ENCODE data around the gene ZNF862. TPM values are rescaled to one million over a fixed set of nuclear protein-coding genes. Genes with fewer than 3 reads are reported as not detected.

The ZNF862 gene
- total RNA-seq, 1 experiment from 2014 or later = 42.4 TPM

DNA sequence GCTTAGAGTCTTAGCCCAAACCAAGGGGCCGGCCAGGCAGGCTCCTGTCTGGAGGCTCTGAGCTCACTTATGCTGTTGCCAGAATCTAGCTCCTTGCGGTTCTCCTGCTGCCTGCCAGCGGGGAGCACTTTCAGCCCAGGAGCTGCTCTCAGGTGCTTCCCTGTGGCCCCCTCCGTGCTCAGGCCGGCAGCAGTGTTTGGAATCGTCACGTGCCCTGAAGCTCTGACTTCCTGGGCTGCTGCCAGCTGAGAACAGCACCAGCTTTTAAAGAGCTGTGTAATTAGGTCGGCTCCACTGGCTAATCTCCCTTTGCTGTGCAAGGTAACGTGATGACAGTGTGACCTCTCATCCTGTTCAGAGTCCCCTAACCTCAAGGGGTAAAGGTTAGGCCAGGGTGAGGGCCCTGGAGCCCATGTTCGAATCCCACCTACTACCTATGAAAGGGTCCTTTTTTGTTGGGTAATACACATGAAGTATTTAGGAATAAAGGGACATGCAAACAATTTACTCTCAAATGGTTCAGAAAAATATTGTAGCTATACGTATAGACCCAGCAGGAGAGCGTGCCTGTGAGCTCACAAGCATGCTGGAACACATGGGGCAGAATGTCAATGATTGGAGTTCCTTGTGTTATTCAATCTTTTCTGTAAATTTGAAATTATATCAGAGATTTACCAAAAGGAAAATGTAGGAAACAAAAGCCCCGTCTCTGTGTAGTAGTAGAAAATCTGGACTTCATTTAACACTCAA, 16.6 kb downstream of the ZNF862 start:
- H4K20me1 ChIP-seq (ENCODE audit: insufficient read depth) = no peaks in the 10 kb centered on the region
- ChIA-PET POLR2A (ENCODE audit: unreplicated experiment) (interaction anchor here (0.6 to 1.0 kb wide), 6 partner anchors 8 to 1372 kb away, joined by 3 to 7 read pairs (median 4); partner anchors contain the start of gene ABCF2), CTCF (interaction anchor here (0.5 to 1.7 kb wide), 3 partner anchors 17 to 227 kb away, joined by 3 to 4 read pairs (median 4); partner anchors contain the start of gene ZNF862)
- H3K9me2 ChIP-seq (ENCODE audit: insufficient read depth) = no peaks in the 10 kb centered on the region
- H3K27ac ChIP-seq = peak overlapping the region; percentile 30; the same call in 1 of the 2 replicates
- no peaks in the 10 kb centered on the region for H3K79me2 ChIP-seq (ENCODE audit: low read depth)
- TF ChIP-seq, protein P1, sequence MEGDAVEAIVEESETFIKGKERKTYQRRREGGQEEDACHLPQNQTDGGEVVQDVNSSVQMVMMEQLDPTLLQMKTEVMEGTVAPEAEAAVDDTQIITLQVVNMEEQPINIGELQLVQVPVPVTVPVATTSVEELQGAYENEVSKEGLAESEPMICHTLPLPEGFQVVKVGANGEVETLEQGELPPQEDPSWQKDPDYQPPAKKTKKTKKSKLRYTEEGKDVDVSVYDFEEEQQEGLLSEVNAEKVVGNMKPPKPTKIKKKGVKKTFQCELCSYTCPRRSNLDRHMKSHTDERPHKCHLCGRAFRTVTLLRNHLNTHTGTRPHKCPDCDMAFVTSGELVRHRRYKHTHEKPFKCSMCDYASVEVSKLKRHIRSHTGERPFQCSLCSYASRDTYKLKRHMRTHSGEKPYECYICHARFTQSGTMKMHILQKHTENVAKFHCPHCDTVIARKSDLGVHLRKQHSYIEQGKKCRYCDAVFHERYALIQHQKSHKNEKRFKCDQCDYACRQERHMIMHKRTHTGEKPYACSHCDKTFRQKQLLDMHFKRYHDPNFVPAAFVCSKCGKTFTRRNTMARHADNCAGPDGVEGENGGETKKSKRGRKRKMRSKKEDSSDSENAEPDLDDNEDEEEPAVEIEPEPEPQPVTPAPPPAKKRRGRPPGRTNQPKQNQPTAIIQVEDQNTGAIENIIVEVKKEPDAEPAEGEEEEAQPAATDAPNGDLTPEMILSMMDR (conservative IDR thresholded peaks at IDR 0.05) = no peak
- no peak for TF ChIP-seq EZH2 (IDR thresholded peaks at IDR 0.05; ENCODE audit: low read depth)
- peaks cover 21% of the 10 kb centered on the region for H3K4me1 ChIP-seq (replicated peaks; ENCODE audit: insufficient read depth)
- H3K4me2 ChIP-seq = peak overlapping the region; percentile 48
- intact Hi-C loops (cut with micrococcal nuclease; ENCODE audit: unreplicated experiment) = no loop called here
- H3F3A ChIP-seq (ENCODE audit: insufficient read depth, low read depth) = no peaks in the 10 kb centered on the region; the same call in 1 of the 2 replicates
- no peak overlapping the region for H2AFZ ChIP-seq
- no TSS peak for BruUV-seq (replicated peaks)
- DNase-seq = peak; percentile 68 to 85
- no peak overlapping the region for H3K4me3 ChIP-seq
- no peaks in the 10 kb centered on the region for H3K27me3 ChIP-seq (ENCODE audit: insufficient read depth, low read depth)
- no peaks in the 10 kb centered on the region for H3K36me3 ChIP-seq (ENCODE audit: low read depth)
- H3K9me3 ChIP-seq (ENCODE audit: insufficient read depth, low read depth) = no peaks in the 10 kb centered on the region

- intact Hi-C loops (cut with micrococcal nuclease; ENCODE audit: unreplicated experiment) = loop anchor here (1.0 kb wide), 1 partner anchor 16 kb away; no protein-coding TSS in a partner anchor
- peak overlapping the region; percentile 48 for H3K4me2 ChIP-seq
- H3K4me3 ChIP-seq = no peak overlapping the region
- no peaks in the 10 kb centered on the region for H4K20me1 ChIP-seq (ENCODE audit: insufficient read depth)
- TF ChIP-seq, protein P1 (conservative IDR thresholded peaks at IDR 0.05) = no peak
- TF ChIP-seq EZH2 (IDR thresholded peaks at IDR 0.05; ENCODE audit: low read depth) = no peak
- no peak overlapping the region for H2AFZ ChIP-seq
- ChIA-PET CTCF (interaction anchor here (1.7 kb wide), 1 partner anchor 17 kb away, joined by 4 read pairs; the partner anchor contains the start of gene ZNF862), POLR2A (ENCODE audit: unreplicated experiment) (interaction anchor here (0.5 to 1.0 kb wide), 8 partner anchors 9 to 1371 kb away, joined by 3 to 7 read pairs (median 4); partner anchors contain the start of gene ABCF2)
- no peaks in the 10 kb centered on the region for H3K36me3 ChIP-seq (ENCODE audit: low read depth)
- no peaks in the 10 kb centered on the region for H3K9me3 ChIP-seq (ENCODE audit: insufficient read depth, low read depth)
- no peaks in the 10 kb centered on the region for H3K79me2 ChIP-seq (ENCODE audit: low read depth)
- no peaks in the 10 kb centered on the region; the same call in 1 of the 2 replicates for H3F3A ChIP-seq (ENCODE audit: insufficient read depth, low read depth)
- peak; percentile 78 to 83 for DNase-seq
- H3K4me1 ChIP-seq (replicated peaks; ENCODE audit: insufficient read depth) = peaks cover 21% of the 10 kb centered on the region
- peak overlapping the region; percentile 30; the same call in 1 of the 2 replicates for H3K27ac ChIP-seq
- H3K9me2 ChIP-seq (ENCODE audit: insufficient read depth) = no peaks in the 10 kb centered on the region
- BruUV-seq (replicated peaks) = no TSS peak
- H3K27me3 ChIP-seq (ENCODE audit: insufficient read depth, low read depth) = no peaks in the 10 kb centered on the region
Observed at GRCh38 chr7:149855361-149856305, 17.5 kb downstream of the ZNF862 start.

GRCh38 chr7:149856583-149856982, 18.4 kb downstream of the ZNF862 start:
- POLR2A ChIA-PET (ENCODE audit: unreplicated experiment) = interaction anchor here (0.5 to 0.8 kb wide), 3 partner anchors 61 to 996 kb away, joined by 4 to 7 read pairs (median 5); no protein-coding TSS in a partner anchor
- BruUV-seq (replicated peaks) = no TSS peak

More at GRCh38 chr7:149856583-149856982, 18.4 kb downstream of the ZNF862 start:
- H3K27ac ChIP-seq = no peak overlapping the region
- H3K79me2 ChIP-seq (ENCODE audit: low read depth) = no peaks in the 10 kb centered on the region
- H3K9me3 ChIP-seq (ENCODE audit: insufficient read depth, low read depth) = no peaks in the 10 kb centered on the region
- H3F3A ChIP-seq (ENCODE audit: insufficient read depth, low read depth) = no peaks in the 10 kb centered on the region; the same call in 1 of the 2 replicates
- no peak overlapping the region for H3K4me3 ChIP-seq
- no peaks in the 10 kb centered on the region for H4K20me1 ChIP-seq (ENCODE audit: insufficient read depth)
- H3K9me2 ChIP-seq (ENCODE audit: insufficient read depth) = no peaks in the 10 kb centered on the region
- H3K36me3 ChIP-seq (ENCODE audit: low read depth) = no peaks in the 10 kb centered on the region
- CTCF ChIA-PET = no interaction called here
- H2AFZ ChIP-seq = no peak overlapping the region
- no peaks in the 10 kb centered on the region for H3K27me3 ChIP-seq (ENCODE audit: insufficient read depth, low read depth)
- intact Hi-C loops (cut with micrococcal nuclease; ENCODE audit: unreplicated experiment) = loop anchor here (1.0 kb wide), 1 partner anchor 15 kb away; no protein-coding TSS in a partner anchor
- no peak overlapping the region for H3K4me2 ChIP-seq
- TF ChIP-seq, protein P1 (conservative IDR thresholded peaks at IDR 0.05) = no peak
- TF ChIP-seq EZH2 (IDR thresholded peaks at IDR 0.05; ENCODE audit: low read depth) = no peak
- DNase-seq = no peak
- peaks cover 21% of the 10 kb centered on the region for H3K4me1 ChIP-seq (replicated peaks; ENCODE audit: insufficient read depth)
